ENCODE data around the gene CELF4.
"Not testable (repeated sequence)": the region's sequence is repeated elsewhere in the genome, so short reads cannot be mapped to it uniquely, and the experiment has no call there.

The CELF4 gene

GRCh38 chr18:37362158-37362890, 203.3 kb downstream of the CELF4 start:
- Mint-ChIP-seq H3K27me3 (ENCODE audit: low read depth) (peaks cover 28% of the 10 kb centered on the region), H3K4me3 (no peak overlapping the region), H3K9me3 (no peaks in the 10 kb centered on the region)

DNA sequence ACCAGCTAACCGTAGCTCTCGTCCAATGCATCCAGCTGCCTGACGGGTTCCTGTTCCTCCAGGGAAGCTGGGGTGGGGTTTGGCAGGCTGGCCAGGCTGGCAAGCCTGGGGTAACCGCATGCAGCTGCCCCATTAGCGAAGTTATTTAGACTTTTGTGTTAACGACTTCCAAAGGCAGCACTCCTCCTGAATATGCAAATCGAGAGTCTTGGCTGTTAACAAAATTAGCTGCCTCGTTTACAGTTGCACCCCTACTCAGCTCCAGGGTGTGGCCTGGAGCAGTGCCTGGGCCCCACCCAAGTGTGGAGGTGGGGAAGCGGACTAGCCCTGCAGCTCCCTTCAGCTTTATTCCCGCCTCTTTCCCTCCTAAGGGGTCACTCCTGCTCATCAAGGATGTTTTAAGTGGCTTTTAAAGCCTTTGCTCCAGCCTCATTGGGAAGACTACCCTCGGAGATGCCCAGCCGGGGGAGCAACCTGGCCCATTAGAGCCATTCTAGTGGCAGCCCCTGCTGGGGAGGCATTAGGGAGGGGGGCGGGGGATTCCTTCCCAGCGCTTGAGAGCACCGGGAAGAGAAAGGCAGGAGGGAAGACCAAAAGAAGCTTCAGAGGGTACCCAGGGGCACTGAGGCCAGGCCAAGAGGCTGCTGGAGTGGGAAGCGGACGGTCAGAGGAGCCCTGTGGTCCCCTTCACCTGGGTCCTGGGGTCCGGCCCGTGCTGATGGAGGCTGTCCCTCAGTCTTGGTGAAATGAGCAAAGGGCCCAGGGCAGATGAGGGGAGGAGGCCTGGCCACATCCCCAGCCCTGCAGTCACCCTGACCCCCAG, 204.1 kb downstream of the CELF4 start:
- Mint-ChIP-seq H3K4me1 (ENCODE audit: low read depth) (no peaks in the 10 kb centered on the region), H3K36me3 (ENCODE audit: low read depth) (no peaks in the 10 kb centered on the region), H3K4me3 (no peak overlapping the region), H3K9me3 (no peaks in the 10 kb centered on the region), H3K27me3 (ENCODE audit: low read depth) (peaks cover 28% of the 10 kb centered on the region), H3K27ac (no peak overlapping the region)

More at GRCh38 chr18:37362158-37362890, 203.3 kb downstream of the CELF4 start:
- no peak overlapping the region for H3K27ac Mint-ChIP-seq
- no peaks in the 10 kb centered on the region for H3K4me1 Mint-ChIP-seq (ENCODE audit: low read depth)
- no peaks in the 10 kb centered on the region for H3K36me3 Mint-ChIP-seq (ENCODE audit: low read depth)

- H3K9me3 Mint-ChIP-seq; H3K36me3 Mint-ChIP-seq (ENCODE audit: low read depth); H3K4me3 Mint-ChIP-seq; H3K4me1 Mint-ChIP-seq (ENCODE audit: low read depth); H3K27ac Mint-ChIP-seq: not testable (repeated sequence)
- peaks cover 18% of the 10 kb centered on the region for H3K27me3 Mint-ChIP-seq (ENCODE audit: low read depth)
Observed at GRCh38 chr18:37358061-37358460, 207.5 kb downstream of the CELF4 start.

DNA sequence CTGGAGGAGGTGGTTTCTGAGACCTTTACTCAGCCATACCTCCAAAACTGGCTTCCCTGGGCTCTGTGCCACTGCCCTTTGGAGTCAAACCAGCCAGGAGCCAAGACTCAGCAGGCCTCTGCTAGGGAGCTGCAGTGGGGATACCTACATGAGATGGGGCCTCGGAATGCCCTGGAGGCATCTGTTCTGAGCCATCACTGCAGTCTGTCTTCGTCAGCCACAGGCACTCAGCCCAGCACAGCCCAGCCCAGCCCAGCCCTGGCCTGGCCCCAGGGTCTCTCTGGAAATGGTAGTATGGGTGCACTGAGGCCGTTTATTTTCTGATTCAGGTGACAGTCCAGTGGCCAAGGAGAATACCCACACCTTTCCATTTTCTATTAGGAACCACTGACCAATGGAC, 209.8 kb downstream of the CELF4 start:
- Mint-ChIP-seq H3K36me3 (ENCODE audit: low read depth) (no peaks in the 10 kb centered on the region), H3K4me3 (no peak overlapping the region), H3K27me3 (ENCODE audit: low read depth) (peaks cover 3% of the 10 kb centered on the region), H3K4me1 (ENCODE audit: low read depth) (no peaks in the 10 kb centered on the region), H3K9me3 (no peaks in the 10 kb centered on the region), H3K27ac (no peak overlapping the region)

DNA sequence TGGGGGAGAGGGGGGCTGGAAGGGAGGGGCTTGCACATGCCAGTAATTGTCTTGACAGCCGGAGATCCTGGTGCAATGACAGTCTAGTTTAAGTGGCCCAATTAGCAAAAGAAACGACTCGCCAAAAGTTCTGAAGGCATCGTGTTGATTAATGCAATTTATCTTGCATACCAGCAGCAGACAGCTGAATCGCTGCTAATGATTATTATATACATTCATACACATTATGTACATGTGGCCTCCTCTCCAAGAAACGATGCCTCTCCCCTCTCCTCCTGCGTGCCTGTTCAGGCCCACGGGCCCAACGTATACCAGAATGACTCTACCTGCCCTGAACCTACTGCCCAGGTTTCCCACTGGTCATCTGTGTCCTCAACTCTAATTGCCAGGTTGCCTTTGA, 214.5 kb downstream of the CELF4 start:
- Mint-ChIP-seq H3K36me3 (ENCODE audit: low read depth) (no peaks in the 10 kb centered on the region), H3K27ac (no peak overlapping the region), H3K4me3 (no peak overlapping the region), H3K27me3 (ENCODE audit: low read depth) (no peaks in the 10 kb centered on the region), H3K9me3 (no peaks in the 10 kb centered on the region), H3K4me1 (ENCODE audit: low read depth) (no peaks in the 10 kb centered on the region)

GRCh38 chr18:37348729-37349128, 216.9 kb downstream of the CELF4 start:
- H3K4me3 Mint-ChIP-seq = no peak overlapping the region
- no peaks in the 10 kb centered on the region for H3K9me3 Mint-ChIP-seq
- H3K4me1 Mint-ChIP-seq (ENCODE audit: low read depth) = no peaks in the 10 kb centered on the region
- no peaks in the 10 kb centered on the region for H3K27me3 Mint-ChIP-seq (ENCODE audit: low read depth)
- H3K36me3 Mint-ChIP-seq (ENCODE audit: low read depth) = no peaks in the 10 kb centered on the region
- H3K27ac Mint-ChIP-seq = no peak overlapping the region

- Mint-ChIP-seq H3K27ac (no peak overlapping the region), H3K36me3 (ENCODE audit: low read depth) (no peaks in the 10 kb centered on the region), H3K4me3 (no peak overlapping the region), H3K27me3 (ENCODE audit: low read depth) (no peaks in the 10 kb centered on the region), H3K4me1 (ENCODE audit: low read depth) (no peaks in the 10 kb centered on the region), H3K9me3 (no peaks in the 10 kb centered on the region)
Observed at GRCh38 chr18:37346048-37346447, 219.6 kb downstream of the CELF4 start.

- no peaks in the 10 kb centered on the region for H3K27me3 Mint-ChIP-seq (ENCODE audit: low read depth)
Observed at GRCh38 chr18:37343542-37343851, 222.1 kb downstream of the CELF4 start.

GRCh38 chr18:37341473-37342086, 224.0 kb downstream of the CELF4 start:
- H3K27me3 Mint-ChIP-seq (ENCODE audit: low read depth) = no peaks in the 10 kb centered on the region
- no peaks in the 10 kb centered on the region for H3K4me1 Mint-ChIP-seq (ENCODE audit: low read depth)
- H3K36me3 Mint-ChIP-seq (ENCODE audit: low read depth) = no peaks in the 10 kb centered on the region
- no peak overlapping the region for H3K4me3 Mint-ChIP-seq
- H3K9me3 Mint-ChIP-seq = no peaks in the 10 kb centered on the region
- H3K27ac Mint-ChIP-seq = no peak overlapping the region

More at GRCh38 chr18:37343542-37343851, 222.1 kb downstream of the CELF4 start:
- H3K27ac Mint-ChIP-seq = no peak overlapping the region
- H3K4me3 Mint-ChIP-seq = no peak overlapping the region
- H3K9me3 Mint-ChIP-seq = no peaks in the 10 kb centered on the region
- no peaks in the 10 kb centered on the region for H3K36me3 Mint-ChIP-seq (ENCODE audit: low read depth)
- no peaks in the 10 kb centered on the region for H3K4me1 Mint-ChIP-seq (ENCODE audit: low read depth)

- Mint-ChIP-seq H3K9me3 (no peaks in the 10 kb centered on the region), H3K36me3 (ENCODE audit: low read depth) (no peaks in the 10 kb centered on the region), H3K27ac (no peak overlapping the region), H3K4me1 (ENCODE audit: low read depth) (no peaks in the 10 kb centered on the region), H3K27me3 (ENCODE audit: low read depth) (no peaks in the 10 kb centered on the region), H3K4me3 (no peak overlapping the region)
Observed at GRCh38 chr18:37341016-37341415, 224.6 kb downstream of the CELF4 start.

- H3K27ac Mint-ChIP-seq = no peak overlapping the region
- H3K27me3 Mint-ChIP-seq (ENCODE audit: low read depth) = no peaks in the 10 kb centered on the region
- H3K4me3 Mint-ChIP-seq = no peak overlapping the region
Observed at GRCh38 chr18:37339701-37340215, 225.8 kb downstream of the CELF4 start.

GRCh38 chr18:37336568-37337285, 228.9 kb downstream of the CELF4 start:
- H3K4me1 Mint-ChIP-seq (ENCODE audit: low read depth) = no peaks in the 10 kb centered on the region
- H3K27ac Mint-ChIP-seq = no peak overlapping the region
- H3K9me3 Mint-ChIP-seq = no peaks in the 10 kb centered on the region
- H3K27me3 Mint-ChIP-seq (ENCODE audit: low read depth) = no peaks in the 10 kb centered on the region
- H3K36me3 Mint-ChIP-seq (ENCODE audit: low read depth) = no peaks in the 10 kb centered on the region
- H3K4me3 Mint-ChIP-seq = no peak overlapping the region

More at GRCh38 chr18:37339701-37340215, 225.8 kb downstream of the CELF4 start:
- Mint-ChIP-seq H3K36me3 (ENCODE audit: low read depth) (no peaks in the 10 kb centered on the region), H3K4me1 (ENCODE audit: low read depth) (no peaks in the 10 kb centered on the region), H3K9me3 (no peaks in the 10 kb centered on the region)

DNA sequence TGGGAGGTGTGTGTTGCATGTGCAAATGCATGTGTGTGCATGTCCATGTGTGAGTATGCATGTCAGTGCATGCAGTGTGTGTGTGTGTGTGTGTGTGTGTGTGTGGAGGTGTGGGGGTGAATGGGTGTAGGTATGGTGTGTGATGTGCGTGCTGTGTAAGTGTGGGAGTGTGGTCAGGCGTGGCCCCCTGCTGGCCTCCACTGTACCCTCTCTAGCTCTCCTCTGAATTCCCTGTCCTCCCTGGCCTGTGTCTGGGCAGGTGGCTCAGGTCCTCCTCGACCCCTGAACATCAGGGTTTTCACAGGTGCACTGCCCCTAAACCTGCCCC, 230.2 kb downstream of the CELF4 start:
- Mint-ChIP-seq H3K27ac (no peak overlapping the region), H3K4me1 (ENCODE audit: low read depth) (no peaks in the 10 kb centered on the region), H3K9me3 (no peaks in the 10 kb centered on the region), H3K4me3 (no peak overlapping the region), H3K36me3 (ENCODE audit: low read depth) (no peaks in the 10 kb centered on the region), H3K27me3 (ENCODE audit: low read depth) (no peaks in the 10 kb centered on the region)

DNA sequence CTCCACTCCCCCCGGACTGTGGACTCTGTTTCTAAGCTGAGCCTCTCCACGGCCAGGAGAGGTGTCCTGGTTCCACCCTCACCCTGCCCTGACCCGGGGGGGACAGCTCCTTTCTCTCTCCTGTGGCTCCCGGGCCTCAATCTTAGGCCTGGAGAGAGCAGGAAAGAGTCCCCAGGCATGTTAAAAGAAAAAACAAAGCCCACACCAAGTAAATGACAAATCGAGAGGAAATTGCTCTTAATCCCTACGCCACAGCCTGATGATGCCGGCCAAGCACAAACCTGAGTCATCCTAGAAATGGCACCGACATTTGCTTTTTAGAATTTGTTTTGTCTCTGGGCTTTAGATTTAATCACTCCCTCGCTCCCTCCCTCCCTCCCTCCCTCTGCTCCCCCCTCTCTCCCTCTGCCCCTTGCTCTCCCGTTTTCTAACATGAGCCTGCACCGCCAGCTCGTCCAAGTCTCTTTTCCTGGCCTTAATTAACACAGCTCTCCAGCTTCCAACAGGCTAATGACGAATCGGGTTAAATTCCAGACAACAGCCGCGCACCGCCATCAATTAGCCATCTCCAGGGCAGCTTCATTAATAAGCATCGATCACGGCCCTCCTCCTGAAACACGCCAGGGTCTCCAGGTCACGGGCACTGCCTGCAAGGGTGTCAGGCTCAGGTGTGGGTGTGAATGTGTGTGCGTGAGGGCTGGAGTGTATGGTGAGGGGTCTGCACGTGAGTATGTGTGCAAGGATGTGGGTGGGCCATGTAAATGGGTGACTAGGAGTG, 230.8 kb downstream of the CELF4 start:
- no peak overlapping the region for H3K27ac Mint-ChIP-seq
- H3K4me1 Mint-ChIP-seq (ENCODE audit: low read depth) = no peaks in the 10 kb centered on the region
- H3K9me3 Mint-ChIP-seq = no peaks in the 10 kb centered on the region
- no peaks in the 10 kb centered on the region for H3K36me3 Mint-ChIP-seq (ENCODE audit: low read depth)
- H3K4me3 Mint-ChIP-seq = no peak overlapping the region
- H3K27me3 Mint-ChIP-seq (ENCODE audit: low read depth) = no peaks in the 10 kb centered on the region
